ENCODE data around the gene ST3GAL3.
A peak's percentile ranks its signal among the peaks of the same experiment; 100 is the strongest.
"Not testable (repeated sequence)": the region's sequence is repeated elsewhere in the genome, so short reads cannot be mapped to it uniquely, and the experiment has no call there.

ST3GAL3 gene

DNA sequence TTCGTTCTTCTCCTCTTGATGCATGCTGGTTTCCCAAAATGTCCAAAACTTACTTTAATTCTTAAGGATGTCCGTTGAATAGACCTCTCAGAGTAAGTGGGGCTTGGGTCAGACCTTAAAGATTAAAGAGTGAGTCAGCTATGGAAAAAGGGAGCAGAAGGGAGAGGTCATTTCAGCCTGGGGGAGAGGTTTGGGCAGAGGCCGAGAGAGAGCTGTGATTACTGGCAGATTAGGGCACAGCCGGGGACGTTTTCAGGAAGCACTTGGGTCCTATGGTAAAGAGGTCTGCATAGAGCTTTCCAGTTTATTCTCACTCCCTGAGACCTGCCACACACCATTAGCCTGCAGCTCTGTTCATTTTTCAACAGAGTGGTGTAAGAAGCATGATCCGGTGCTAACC is 14.0 kb upstream of the ST3GAL3 start:
- no peak overlapping the region for H3K4me3 ChIP-seq (ENCODE audit: low read length)
- no peak for DNase-seq (ENCODE audit: low read depth, low spot score)

GRCh38 chr1:43699281-43699680 is 8.1 kb upstream of the ST3GAL3 start:
- H3K4me3 ChIP-seq (ENCODE audit: low read length): no peak overlapping the region

GRCh38 chr1:43703836-43704235 is 3.5 kb upstream of the ST3GAL3 start:
- no peak for DNase-seq (ENCODE audit: low read depth, low spot score)
- H3K4me3 ChIP-seq (ENCODE audit: low read length): no peak overlapping the region

More at GRCh38 chr1:43699281-43699680, 8.1 kb upstream of the ST3GAL3 start:
- DNase-seq (ENCODE audit: low read depth, low spot score): peak; percentile 51

GRCh38 chr1:43704838-43705237 is 2.5 kb upstream of the ST3GAL3 start:
- DNase-seq (ENCODE audit: low read depth, low spot score): no peak
- H3K4me3 ChIP-seq (ENCODE audit: low read length): no peak overlapping the region

DNA sequence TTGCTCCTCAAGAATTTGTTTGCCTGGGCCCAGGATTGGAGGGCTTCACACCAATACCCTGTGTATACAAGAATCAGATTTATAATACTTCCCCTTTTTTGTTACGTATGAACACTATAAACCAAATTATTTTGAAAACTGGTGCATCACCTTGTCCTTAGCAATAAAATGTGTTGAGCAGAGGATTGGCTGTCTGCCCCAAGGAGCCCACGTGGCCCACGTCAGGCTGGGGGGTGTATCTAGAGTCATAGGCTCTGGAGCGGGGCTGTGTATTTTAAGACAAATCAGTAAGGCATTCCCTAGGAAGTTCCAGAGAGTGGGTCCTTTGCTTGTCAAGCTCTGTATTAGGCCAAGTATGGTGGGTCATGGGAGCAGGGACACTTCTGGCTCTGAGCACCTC is 2.0 kb upstream of the ST3GAL3 start:
- H3K4me3 ChIP-seq (ENCODE audit: low read length): no peak overlapping the region
- DNase-seq (ENCODE audit: low read depth, low spot score): no peak

GRCh38 chr1:43705982-43706597 is 1.2 kb upstream of the ST3GAL3 start:
- H3K4me3 ChIP-seq (ENCODE audit: low read length): peak overlapping the region; percentile 89
- DNase-seq (ENCODE audit: low read depth, low spot score): no peak

DNA sequence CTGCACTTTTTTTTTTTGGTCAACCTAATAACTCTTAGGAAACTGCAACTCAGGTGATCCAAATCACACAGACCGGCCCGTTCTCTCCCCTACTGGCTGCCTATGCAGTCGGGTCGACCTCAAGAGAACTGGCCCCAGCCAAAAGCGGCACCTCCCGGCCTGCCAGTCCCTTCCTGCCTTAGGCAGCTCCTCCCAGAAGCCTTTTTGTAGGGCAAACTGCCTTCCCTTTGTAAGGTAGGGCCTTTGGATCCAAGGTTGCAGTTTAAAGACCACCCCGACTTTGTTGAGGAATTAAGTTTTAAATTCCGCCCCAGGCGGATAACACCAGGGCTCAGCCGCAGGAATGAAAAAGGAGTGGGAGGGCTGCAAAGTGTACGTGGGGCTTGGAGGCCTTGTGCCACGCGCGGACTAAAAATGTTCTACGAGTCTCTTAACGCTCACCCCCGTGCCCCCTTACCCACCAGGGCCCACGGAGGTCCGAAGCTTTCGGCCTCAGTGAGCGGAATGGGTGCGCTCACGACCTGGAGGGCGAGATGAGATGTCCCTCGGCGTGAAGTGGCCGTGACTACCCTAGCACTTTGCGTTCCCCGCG is 642 bp upstream of the ST3GAL3 start:
- H3K4me3 ChIP-seq (ENCODE audit: low read length): peak overlapping the region; percentile 89
- no peak for DNase-seq (ENCODE audit: low read depth, low spot score)

DNA sequence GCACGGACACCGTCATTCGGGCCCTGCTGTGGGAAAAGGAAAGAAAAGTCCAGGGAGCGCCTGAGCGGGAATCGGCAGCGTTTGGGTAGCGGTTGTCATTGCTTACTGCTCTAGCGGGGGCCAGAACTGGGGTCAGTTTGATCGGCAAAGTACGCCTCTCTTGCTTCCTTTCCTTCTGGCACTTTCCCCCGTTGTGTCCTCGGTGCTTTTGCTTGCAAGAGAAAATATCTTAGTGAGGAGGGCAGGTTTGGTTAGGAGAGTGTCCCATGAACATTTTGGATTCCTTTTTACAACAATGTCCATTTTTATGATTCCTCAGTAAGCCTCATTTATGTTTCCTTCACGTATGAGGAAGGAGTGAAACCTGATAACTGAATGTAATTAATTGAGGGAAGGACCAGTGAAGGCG is 670 bp downstream of the ST3GAL3 start:
- no peak for DNase-seq (ENCODE audit: low read depth, low spot score)
- H3K4me3 ChIP-seq (ENCODE audit: low read length): peak overlapping the region; percentile 89

DNA sequence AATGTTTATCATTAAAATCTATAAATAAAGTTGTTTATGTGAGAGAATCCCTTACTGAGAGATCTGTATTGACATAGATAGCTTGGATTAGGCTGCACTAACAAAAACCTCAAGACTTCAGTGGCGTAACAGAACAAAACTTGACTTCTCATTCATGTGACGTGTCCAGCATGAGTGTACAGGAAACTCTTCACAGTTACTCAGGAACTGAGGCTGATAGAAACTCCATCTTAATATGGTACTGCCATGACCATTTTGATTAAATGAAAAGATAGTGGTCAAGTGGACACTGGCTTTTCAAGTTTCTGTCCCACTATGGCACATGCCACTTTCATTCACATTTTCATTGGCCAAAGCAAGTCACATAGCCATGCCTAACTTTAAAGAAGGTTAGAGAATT is 3.7 kb downstream of the ST3GAL3 start:
- DNase-seq (ENCODE audit: low read depth, low spot score): no peak
- H3K4me3 ChIP-seq (ENCODE audit: low read length): no peak overlapping the region

DNA sequence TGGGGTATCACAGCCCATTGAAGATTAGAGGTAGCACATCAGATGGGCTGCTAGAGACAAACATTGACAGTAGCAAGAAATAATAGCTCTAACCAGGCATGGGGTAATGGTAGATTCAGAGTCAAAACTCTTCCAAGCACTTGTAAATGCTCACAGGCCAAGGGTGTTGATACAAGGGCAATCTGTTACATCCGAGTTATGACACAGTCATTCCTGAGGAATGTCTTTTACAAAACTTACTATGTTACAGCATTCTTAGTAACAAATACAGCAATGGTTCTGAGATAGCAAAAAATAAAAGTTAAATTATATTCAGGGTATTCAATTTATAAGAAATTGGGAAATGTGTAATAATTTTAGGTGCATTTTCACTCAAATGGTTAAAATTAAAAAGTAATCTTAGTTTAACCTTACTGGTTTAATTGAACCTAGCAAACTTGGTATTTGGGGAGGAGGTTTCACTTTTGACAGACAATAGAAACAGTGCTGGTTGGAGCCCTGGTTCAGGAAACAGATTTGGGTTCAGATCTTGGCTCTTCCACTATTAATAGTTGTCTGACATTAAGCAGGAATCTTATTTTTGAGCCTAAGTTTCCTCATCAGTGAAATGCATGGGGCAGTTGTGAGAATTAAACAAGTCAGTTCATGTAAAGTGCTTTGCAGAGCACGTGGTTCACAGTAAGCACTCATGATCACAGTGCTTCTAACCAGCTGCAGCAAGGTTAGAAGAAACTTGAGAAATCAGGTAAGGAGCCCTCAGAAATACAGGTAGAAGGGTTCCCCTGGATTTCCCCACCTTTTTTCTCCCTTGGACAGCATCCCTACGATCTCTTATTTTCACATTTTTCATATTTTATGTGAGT is 4.4 kb downstream of the ST3GAL3 start:
- H3K4me3 ChIP-seq (ENCODE audit: low read length): no peak overlapping the region
- DNase-seq (ENCODE audit: low read depth, low spot score): no peak

DNA sequence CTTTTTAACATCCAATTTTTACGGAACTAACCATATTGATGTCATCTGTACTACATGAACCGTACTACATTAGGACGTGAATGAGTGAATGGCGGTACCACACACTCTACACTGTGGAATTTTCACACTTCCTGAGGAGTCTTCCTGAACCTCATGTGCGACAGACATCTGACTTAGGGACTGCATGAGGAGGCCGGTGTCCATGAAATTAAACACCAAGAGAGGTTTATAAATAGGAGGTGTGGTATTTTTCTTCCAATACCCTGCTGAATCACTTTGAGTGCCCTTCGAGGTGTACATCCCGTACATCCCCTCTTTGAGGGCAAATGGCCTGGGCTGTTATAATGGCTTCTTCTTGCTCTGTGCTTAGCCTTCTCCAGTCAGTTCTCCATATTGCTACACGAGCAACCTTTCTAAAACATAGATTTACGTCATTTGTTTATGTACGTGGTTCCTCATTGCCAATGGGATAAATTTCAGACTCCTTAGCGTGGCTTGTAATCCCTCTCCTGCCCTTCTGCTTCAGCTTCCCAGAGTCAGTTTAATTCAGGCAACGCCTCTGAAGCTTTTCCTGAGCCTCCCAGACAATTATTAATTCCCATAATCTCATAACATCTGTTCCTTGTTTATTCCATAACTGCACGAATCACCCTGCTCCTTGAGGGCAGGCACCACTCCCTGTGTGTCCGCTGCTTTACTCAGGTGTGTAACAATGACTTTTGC is 9.4 kb downstream of the ST3GAL3 start:
- DNase-seq (ENCODE audit: low read depth, low spot score): no peak
- H3K4me3 ChIP-seq (ENCODE audit: low read length): no peak overlapping the region

GRCh38 chr1:43719063-43719462 is 11.7 kb downstream of the ST3GAL3 start:
- no peak for DNase-seq (ENCODE audit: low read depth, low spot score)
- no peak overlapping the region for H3K4me3 ChIP-seq (ENCODE audit: low read length)

DNA sequence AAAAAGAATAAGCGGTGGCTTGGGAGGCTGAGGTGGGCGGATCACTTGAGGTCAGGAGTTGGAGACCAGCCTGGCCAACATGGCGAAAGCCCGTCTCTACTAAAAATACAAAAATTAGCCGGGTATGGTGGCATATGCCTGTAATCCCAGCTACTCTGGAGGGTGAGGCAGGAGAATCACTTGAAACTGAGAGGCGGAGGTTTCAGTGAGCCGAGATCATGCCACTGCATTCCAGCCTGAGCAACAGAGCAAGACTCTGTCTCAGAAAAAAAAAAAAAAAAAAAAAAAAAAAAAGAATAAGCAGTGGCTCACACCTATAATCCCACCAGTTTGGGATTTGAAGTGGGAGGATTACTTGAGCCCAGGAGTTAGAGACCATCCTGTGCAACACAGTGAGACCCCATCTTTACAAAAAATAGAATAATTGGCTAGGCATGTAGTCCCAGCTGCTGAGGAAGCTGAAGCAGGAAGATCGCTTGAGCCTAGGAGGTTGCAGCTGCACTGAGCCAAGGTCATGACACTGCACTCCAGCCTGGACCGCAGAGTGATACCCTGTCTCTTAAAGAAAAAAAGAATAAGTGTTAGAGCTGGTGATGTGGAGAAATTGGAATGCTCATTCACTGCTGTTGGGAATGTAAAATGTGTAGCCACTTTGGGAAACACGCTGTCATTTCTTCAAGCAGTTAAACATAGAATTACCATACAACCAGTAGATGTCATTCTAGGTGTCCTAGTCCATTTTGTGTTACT is 12.5 kb downstream of the ST3GAL3 start:
- H3K4me3 ChIP-seq (ENCODE audit: low read length); DNase-seq (ENCODE audit: low read depth, low spot score): not testable (repeated sequence)

DNA sequence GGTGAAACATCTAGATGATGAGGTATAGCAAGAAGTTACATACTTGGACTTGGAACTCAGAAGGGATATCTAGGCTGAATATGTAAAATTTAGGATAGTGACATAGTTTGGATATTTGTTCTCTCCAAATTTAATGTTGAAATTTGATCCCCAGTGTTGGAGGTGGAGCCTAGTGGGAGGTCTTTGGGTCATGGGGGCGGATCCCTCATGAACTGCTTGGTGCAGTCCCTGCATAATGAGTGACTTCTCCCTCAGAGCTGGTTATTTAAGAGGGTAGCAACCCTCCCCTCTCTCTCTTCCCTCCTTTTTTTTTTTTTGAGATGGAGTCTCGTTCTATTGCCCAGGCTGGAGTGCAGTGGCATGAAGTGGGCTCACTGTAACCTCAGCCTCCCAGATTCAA is 15.5 kb downstream of the ST3GAL3 start:
- no peak for DNase-seq (ENCODE audit: low read depth, low spot score)
- no peak overlapping the region for H3K4me3 ChIP-seq (ENCODE audit: low read length)

DNA sequence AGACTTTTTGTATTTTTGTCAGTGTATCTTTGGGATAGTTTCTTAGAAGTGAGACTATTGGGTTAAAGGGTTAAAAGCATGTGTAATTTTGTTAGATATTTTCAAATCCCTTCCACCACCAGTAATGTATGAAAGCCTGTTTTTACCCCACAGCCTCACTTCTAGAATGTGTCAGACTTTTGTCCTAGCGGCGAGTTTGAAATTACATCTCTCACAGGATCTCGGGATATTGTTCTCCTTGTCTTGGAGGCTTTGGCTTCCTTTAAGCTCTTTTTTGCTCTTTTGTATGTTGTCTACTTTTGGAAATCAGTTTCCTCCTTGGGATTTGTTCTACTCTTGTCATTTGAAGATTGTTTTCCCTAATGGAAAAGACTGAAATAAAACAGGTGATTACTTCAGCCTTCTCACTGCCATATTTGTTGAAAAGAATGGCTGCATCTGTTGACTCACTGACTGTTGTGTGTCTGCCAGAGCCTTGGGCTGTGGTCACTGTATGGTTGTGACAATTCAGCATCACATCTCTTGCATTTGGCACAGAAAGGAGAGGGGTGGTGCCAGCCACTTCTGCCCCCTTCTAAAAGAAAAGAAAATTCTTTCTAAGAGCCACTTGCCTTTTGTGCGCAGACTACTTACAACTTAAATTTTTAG is 22.6 kb downstream of the ST3GAL3 start:
- DNase-seq (ENCODE audit: low read depth, low spot score): no peak
- no peak overlapping the region for H3K4me3 ChIP-seq (ENCODE audit: low read length)

GRCh38 chr1:43731867-43732531 is 24.7 kb downstream of the ST3GAL3 start:
- DNase-seq (ENCODE audit: low read depth, low spot score): no peak
- no peak overlapping the region for H3K4me3 ChIP-seq (ENCODE audit: low read length)

- no peak overlapping the region for H3K4me3 ChIP-seq (ENCODE audit: low read length)
- no peak for DNase-seq (ENCODE audit: low read depth, low spot score)
Measured at GRCh38 chr1:43736819-43737218, 29.5 kb downstream of the ST3GAL3 start.

DNA sequence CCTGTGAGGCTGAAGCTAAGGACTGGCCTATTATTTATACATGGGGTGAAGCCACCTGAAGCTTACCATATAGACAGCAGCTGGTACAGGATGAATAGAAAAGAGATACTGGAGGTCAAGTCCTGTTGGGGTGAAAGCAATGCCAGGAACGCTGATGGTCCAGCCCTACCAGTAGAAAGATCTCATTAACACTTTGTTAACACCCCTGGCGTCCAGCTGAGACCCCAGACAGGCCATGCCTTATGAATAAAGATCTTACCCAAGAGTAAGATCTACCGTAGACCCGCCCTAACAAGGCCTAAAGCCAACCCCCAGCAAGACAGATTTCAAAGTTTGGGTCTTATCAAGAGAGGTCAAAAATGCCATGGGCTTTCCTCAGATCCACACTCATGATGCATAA is 34.7 kb downstream of the ST3GAL3 start:
- no peak overlapping the region for H3K4me3 ChIP-seq (ENCODE audit: low read length)
- no peak for DNase-seq (ENCODE audit: low read depth, low spot score)
